GM12872 (cell line): ENCODE data around the gene ARL11.

Experiments used
- CTCF ChIP-seq: IDR thresholded peaks from 3 replicates; pipeline ENCODE4 v1.5.1; 2011; ENCODE audit warnings: low read depth, mild to moderate bottlenecking, low read length, moderate library complexity; ENCODE audit not compliant: insufficient read depth

The ARL11 gene

GRCh38 chr13:49608651-49609331 lies 19.5 kb upstream of the ARL11 start:
- TF ChIP-seq CTCF, result no peak

GRCh38 chr13:49610176-49610575 lies 18.1 kb upstream of the ARL11 start:
- no peak for TF ChIP-seq CTCF

GRCh38 chr13:49615836-49616675 lies 12.3 kb upstream of the ARL11 start:
- TF ChIP-seq CTCF, result no peak

GRCh38 chr13:49616676-49617065 lies 11.6 kb upstream of the ARL11 start:
- no peak for TF ChIP-seq CTCF

- no peak for TF ChIP-seq CTCF
These were observed 8.1 kb upstream of the ARL11 start for GRCh38 chr13:49620170-49620621.

GRCh38 chr13:49622174-49622946 lies 5.9 kb upstream of the ARL11 start:
- TF ChIP-seq CTCF, result no peak

- TF ChIP-seq CTCF, result no peak
These were observed 4.1 kb upstream of the ARL11 start for GRCh38 chr13:49624229-49624628.
